SK-MEL-5 (cell line): ENCODE measurements around the gene MED27. TPM values are rescaled to one million over a fixed set of nuclear protein-coding genes. Genes with fewer than 3 reads are reported as not detected.

Experiments used
- DNase-seq: peaks from one replicate; pipeline ENCODE4 v3.0.0-alpha.2; 2016; ENCODE audit warnings: low read depth, low spot score
- in situ Hi-C: cut with HindIII; loops from 2 replicates; pipeline ENCODE4 v1.10.0; 2016; ENCODE audit warnings: low sequenced_read_pairs, high pct_unique_total_duplicates, low pct_unique_long_range_greater_than_20kb
- total RNA-seq: library from RNA; depleted of rRNA; stranded (reverse); fragments of >200 nt; shearing (Covaris generic); gene quantifications from 2 replicates; pipeline ENCODE4 v1.2.3, GENCODE V29; 2014; rRNA removed

Gene MED27
- total RNA-seq, 1 experiment from 2014 or later = 25.4 TPM

- in situ Hi-C loops = loop anchor here (25.0 kb wide), 1 partner anchor 149 kb away; no protein-coding TSS in a partner anchor
- DNase-seq = no peak
Observed at GRCh38 chr9:131813116-131813515, 266.6 kb downstream of the MED27 start.

DNA sequence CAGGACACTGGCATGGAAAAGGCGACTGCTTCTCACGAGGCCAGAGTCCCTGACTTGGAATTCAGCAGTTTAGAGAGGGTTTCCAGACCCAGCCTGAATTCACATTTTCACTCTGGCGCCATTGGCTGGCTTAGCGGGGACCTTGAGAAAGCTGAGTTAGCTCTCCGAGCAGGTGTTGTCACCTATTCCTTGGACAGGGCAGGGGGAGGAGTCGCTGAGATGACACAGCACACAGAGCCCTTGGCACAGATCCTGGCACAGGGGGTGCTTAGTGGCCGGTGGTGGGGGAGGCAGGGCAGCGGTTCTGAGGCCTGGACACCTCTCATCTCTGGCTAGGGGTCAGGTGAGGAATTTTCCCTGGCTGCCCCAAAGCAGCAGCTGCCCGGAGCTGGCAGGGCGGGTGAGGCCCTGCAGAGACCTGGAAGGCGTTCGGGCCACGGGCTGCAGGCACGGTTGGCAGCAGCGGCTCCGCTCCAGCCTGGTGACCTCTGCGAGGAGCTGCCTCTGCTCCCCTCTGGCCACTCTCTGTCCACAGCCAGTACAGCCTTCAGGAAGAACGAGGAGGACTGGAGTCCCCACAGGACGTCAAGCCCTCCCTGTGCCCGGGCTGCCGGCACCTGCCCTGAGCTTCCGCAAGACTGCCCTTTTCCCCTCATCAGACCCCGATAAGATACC, 267.4 kb downstream of the MED27 start:
- no peak for DNase-seq
- in situ Hi-C loops = loop anchor here (25.0 kb wide), 1 partner anchor 150 kb away; no protein-coding TSS in a partner anchor

DNA sequence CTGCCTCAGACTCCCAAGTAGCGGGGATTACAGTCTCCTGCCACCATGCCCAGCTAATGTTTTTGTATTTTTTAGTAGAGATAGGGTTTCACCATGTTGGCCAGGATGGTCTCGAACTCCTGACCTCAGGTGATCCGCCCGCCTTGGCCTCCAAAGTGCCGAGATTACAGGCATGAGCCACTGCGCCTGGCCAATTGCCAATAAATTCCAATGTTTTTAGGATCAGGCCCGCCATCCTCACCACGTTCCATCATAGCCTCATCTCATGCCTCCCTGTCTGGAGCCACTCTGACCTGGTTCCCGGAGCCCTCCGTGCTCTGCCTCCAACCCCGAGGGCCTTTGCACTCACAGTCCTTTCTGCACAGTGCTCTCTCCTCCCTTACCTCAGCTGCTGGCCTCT, 268.3 kb downstream of the MED27 start:
- in situ Hi-C loops = loop anchor here (25.0 kb wide), 1 partner anchor 151 kb away; no protein-coding TSS in a partner anchor

DNA sequence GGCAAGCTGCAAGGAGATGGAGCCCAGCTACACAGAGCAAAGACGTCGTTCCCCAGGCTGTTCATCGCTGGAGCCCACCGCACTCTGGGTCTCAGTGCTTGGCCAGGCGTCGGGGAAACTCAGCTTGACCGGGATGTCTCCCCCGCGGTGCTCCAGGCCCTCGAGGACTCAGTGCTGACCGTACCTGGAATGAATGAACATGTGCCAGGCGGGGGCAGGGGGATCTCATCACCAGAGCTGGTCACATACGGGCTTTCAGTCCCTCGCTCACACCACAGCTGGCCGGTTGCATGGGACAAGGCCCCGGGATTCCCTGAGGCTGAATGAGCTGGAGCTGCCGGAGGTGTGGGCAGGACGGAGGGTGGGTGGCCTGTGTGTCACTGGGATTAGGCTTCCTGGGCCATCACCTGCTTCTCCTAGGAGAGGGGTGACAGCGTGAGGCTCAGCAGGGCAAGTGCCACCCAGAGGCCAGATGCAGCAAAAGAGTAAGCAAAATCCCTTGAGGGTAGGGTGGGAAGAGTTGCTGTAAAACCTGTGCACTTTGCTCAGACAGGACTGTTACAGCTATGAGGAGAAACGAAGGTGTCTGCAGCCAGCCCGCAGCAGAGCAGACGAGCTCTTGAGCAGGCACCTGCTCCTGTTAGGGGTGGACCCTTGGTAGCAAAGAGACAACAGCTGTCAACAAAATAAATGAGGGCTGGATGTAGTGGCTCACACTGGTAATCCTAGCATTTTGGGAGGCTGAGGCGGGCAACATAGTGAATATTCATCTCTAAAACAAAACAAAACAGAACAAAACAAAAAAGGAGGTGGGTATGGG, 269.1 kb downstream of the MED27 start:
- no peak for DNase-seq
- in situ Hi-C loops = loop anchor here (25.0 kb wide), 1 partner anchor 152 kb away; no protein-coding TSS in a partner anchor

More for the DNA sequence above, 268.3 kb downstream of the MED27 start:
- DNase-seq = no peak

Other genes starting within 250 kb of the MED27 start
- 0.37 and 0.67 TPM in 2 replicates for gene NTNG2, start 82.2 kb upstream of the MED27 start, total RNA-seq